Suppressor macrophage treated with lipopolysaccharide for 4 hours (primary cell): ENCODE data around the gene DPPA3.
A peak's percentile ranks its signal among the peaks of the same experiment; 100 is the strongest.
"Not testable (repeated sequence)": the region's sequence is repeated elsewhere in the genome, so short reads cannot be mapped to it uniquely, and the experiment has no call there.

Experiments used
- DNase-seq: peaks from one replicate; pipeline ENCODE4 v3.0.0-alpha.2; 2020

Gene DPPA3

DNA sequence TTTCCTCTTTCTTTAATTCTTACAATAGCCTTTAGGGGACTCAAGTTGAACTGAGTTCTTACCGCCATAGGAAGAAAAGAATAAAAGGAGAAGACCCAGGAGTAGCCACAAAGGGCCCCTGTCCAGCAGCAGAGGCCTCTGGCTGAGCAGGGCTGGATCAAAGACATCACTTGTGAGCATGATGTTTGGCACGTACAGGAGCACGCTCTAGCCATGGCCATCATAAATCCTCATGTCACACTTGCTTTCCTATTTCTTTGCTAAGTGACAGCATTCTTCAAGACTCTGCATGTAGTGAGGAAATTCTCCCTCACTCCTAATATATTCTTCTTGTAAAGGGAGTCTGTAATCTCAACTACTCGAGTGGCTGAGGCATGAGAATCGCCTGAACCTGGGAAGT, 20.3 kb downstream of the DPPA3 start:
- no peak for DNase-seq

DNA sequence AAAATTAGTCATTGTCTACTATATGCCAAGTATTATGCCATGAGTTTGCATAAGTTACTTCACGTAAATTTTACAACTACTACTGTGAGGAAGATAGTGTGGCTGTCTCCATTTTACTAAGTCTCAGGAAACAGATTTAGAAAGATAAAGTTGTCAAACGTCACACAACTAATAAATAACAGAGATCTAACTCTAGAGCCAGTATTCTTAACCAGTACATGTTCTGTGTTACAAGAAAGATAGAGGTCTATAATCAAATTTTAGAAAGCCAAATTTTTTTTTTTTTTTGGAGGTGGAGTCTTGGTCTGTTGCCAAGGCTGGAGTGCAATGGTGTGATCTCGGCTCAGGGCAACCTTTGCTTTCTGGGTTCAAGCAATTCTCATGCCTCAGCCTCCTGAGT, 21.8 kb downstream of the DPPA3 start:
- no peak for DNase-seq

DNA sequence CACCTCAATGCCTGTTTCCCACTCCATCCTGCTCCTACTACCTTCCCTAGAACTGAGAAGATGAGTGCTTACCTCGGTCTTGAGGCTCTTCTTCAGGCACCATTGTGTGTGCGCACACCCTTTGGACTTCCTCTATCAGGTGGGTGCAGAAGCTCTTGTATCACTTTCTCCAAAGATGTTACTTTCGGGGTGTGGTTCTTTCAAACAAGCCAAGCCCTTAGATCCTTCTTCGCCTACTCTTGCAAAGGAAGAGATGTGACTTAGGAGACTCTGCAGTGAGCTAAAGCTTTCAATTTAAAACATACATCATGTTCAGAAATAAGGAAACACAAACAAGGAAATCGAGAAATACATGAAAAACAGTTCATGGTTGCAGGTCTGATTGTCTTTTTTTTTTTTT, 36.0 kb downstream of the DPPA3 start, which contains the start of gene CLEC4C:
Gene CLEC4C, minus strand, starts transcription at position 130 of the 400 bp plus-strand sequence. Its CDS starts 27 bp downstream, at position 103.
- peak; percentile 48 for DNase-seq

DNA sequence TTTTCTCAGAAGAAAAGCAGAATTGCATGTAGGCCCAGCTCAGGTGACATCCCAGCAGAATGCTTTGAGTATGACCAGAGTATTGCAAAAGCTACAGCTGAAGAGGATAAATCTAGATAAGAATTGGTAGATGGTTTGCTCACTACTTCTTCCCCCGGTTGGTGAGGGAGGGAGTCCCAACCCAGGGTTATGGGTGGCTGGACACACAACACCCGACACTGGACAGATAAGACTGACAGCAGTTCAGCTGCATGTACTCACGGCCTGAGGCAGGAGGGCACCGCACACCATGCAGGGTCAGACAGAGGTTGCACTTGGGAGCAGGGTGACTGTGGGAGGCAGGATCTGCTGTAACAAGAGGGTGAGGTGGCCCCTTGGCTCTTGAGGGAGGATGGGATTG, 37.6 kb downstream of the DPPA3 start:
- no peak for DNase-seq

DNA sequence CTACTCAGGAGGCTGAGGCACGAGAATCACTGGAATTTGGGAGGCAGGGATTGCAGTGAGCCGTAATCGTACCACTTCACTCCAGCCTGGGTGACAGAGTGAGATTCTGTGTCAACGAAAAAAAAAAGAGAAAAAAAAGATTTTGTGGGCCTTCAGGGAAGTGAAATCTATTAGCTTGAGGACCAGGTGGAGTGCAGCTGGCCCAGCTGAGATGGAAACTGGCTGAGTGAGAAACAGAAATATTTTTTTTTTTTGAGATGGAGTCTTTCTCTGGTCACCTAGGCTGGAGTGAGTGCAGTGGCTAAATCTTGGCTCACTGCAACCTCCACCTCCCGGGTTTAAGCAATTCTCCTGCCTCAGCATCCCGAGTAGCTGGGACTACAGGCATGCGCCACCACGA, 38.2 kb downstream of the DPPA3 start:
- DNase-seq, result no peak

DNA sequence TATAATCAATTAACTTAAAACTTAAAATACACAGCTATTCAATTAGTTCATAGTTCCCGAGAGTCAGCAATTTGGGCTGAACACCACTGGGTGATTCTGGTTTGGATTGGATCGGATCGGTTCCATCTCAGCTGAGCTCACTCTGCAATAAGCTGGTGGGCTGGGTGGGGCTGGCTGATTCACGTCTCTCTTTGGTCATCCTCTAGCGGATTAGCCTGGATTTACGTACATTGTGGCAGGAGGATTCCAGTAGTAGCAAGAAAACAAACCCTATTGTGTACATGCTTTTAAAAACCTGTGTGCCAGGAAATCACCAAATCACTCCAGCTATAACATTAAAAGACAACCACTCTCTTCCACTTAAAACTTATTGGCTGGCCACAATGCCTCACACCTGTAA, 39.1 kb downstream of the DPPA3 start:
- no peak for DNase-seq

DNA sequence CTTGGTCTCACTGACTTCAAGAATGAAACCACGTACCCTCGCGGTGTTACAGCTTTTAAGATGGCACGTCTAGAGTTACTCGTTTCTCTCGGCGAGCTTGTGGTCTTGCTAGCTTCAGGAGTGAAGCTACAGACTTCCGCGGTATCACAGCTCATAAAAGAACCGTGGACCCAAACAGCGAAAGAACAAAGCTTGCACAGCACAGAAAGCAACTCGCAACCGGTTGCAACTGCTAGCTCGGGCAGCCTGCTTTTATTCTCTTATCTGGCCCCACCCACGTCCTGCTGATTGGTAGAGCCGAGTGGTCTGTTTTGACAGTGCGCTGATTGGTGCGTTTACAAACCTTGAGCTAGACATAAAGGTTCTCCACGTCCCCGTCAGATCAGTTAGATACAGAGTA, 40.2 kb downstream of the DPPA3 start:
- DNase-seq, result no peak

DNA sequence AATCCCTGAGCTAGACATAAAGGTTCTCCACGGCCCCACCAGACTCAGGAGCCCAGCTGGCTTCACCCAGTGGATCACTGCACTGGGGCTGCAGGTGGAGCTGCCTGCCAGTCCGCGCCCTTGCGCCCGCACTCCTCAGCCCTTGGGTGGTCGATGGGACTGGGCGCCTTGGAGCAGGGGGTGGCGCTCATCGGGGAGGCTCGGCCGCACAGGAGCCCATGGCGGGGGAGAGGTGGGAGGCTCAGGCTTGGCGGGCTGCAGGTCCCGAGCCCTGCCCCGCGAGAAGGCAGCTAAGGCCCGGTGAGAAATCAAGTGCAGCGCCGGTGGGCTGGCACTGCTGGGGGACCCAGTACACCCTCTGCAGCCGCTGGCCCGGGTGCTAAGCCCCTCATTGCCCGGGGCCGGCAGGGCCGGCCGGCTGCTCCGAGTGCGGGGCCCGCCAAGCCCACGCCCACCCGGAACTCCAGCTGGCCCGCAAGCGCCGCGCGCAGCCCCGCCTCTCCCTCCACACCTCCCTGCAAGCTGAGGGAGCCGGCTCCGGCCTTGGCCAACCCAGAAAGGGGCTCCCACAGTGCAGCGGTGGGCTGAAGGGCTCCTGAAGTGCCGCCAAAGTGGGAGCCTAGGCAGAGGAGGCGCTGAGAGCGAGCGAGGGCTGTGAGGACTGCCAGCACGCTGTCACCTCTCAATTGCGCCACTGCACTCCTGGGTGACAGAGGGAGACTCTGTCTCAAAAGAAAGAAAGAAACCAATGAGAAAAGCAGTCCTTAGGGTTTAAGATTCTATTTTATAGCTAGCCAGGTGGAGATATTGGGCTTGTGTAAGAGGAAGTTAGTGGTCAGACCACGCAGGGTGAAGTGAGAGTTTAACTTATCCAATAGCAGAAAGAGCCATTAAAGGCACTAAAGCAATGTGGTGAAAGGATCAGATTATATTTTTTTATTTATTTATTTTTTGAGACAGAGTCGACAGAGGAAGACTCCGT, 41.0 kb downstream of the DPPA3 start:
- DNase-seq, result not testable (repeated sequence)

DNA sequence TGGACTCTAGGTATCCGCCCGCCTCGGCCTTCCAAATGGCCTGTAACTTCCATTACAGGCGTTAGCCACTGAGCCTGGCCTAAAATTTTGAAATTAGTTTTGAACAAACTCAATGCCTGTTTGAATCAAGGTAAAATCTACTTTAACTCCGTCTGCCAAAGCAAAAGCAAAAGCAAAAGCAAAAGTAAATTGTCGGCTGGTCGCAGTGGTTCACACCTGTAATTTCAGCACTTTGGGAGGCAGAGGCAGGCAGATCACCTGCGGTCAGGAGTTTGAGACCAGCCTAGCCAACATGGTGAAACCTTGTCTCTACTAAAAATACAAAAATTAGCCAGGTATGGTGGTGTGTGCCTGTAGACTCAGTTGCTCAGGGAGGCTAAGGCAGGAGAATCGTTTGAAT, 44.4 kb downstream of the DPPA3 start:
- not testable (repeated sequence) for DNase-seq

DNA sequence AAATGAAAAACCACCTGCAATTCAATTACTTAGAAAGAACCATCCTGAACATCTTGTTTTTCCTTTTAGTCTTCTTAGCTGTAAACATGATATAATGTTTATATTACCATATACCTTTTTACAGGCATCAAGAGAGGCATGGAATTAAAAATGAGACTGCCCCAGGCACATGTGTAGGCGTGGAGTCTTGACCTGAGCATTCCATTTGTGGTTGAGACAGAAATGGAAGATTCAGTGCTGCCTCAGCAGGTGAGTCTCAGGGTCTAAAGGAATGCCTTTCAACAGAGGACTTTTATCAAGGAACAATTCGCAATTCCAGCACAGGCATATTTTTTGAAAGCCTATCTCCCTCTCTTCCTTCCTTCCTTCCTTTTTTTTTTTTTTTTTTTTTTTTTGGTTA, 45.8 kb downstream of the DPPA3 start:
- DNase-seq, result no peak

DNA sequence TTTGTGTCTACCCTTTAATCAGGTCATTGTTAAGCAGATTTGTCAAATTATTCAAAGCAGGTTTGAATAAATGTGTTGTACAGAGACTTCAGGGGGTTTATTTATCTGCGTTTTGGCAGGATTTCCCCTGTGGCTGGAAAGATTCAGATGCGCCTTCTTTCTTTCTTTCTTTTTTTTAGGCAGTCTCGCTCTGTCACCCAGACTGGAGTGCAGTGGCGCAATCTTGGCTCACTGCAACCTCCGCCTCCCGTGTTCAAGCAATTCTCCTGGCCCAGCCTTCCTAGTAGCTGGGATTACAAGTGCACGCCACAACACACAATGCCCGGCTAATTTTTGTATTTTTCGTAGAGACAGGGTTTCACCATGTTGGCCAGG, 47.5 kb downstream of the DPPA3 start:
- DNase-seq, result peak; percentile 5
